SKM-1 treated with dmso at 0.1 percent for 144 hours (cell line): ENCODE results near the gene INPP5D.
"Not testable (repeated sequence)": the region's sequence is repeated elsewhere in the genome, so short reads cannot be mapped to it uniquely, and the experiment has no call there.

Experiments used
- DNase-seq: peaks from one replicate; lab custom pipeline; 2025; ENCODE audit not compliant: unreplicated experiment; lab: John Stamatoyannopoulos, UW

INPP5D gene

DNA sequence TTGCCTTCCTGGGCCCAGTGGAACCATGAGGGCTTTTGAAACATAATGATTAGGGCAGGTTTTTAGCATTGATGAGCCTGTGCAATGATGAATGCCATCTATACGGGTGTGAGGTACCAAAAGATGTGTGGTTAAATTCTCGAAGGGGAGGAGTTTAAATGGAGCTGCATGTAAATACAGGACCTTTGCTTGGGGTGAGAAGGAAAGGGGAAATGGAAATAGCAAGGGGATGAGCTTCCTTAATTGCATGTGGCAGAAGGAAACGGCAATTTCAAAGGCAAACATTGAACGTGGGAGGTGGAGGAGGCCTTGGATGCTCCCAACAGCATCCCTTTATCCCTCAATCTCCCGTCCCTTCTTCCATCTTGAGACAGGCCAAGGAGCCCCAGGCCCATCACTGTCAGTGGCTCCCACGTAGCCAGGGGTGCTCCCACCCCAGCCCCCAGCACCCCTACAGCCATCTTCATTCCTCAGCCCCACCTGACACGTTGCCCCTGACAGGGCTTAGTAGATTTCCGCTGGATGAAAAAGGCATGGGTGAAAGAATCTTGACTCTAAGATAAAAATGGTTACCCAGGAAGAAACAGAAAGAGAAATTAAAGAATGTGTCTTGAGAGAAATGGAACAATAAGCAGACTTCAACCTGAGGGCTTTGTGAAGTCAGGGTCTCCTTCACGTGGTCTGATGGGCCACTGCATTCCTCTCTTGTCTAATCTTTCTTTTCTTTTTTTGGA lies 32.5 kb downstream of the INPP5D start:
- peak; percentile 84 for DNase-seq

- DNase-seq = no peak
Observed at GRCh38 chr2:233093166-233093448, 33.0 kb downstream of the INPP5D start.

DNA sequence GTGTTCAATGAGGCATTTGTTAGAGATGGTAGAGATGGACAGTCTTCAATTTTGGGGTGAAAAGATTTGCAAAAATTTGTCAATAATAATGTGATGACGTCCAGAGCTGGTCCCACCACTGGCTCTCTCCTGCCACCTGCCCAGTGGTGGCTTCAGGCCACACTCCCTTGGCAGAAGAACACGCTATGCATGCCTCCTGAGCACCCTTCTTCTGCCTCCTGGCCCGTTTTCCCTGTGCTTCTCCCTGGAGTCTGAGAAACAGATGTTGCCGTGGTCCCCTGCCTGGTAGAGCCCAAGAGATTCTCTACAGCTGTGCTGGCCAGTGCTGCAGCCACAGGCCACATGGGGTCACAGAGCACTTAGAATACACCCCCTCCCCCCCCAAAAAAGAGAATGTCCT lies 33.6 kb downstream of the INPP5D start:
- DNase-seq = no peak

DNA sequence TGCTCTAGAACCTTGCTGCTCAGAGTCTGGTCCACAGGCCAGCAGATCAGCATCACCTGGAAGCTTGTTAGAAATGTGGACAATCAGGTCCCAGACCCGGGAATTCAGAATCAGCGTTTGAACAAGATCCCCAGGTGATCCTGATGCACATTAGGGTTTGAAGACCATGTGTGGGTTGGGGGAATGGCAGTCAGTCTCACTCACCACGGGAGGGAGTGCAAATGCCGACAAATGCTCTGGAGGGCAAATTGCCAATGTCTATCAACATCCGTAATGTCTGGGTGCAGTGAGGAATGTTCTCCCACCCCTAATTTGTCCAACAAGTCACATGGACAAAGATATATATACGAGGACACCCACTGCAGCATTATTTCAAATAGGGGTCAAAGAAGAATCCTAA lies 34.5 kb downstream of the INPP5D start:
- DNase-seq = no peak

DNA sequence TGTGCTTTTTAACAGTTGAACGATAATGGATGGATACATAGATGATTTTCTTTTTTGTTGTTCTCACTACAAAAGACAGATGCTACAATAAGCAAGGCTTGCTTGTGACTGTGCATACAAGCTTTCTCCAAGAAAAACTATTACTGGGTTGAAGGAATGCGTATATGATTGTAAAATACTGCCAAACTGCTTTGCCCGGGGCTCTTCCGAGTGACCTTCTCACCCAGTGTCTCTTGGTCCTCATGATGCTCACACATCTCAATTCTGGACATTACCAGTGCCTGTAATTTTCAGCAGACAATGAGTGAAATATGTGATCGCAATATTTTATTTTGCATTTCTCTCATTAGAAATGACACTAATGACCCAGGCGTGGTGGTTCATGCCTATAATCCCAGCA lies 35.9 kb downstream of the INPP5D start:
- no peak for DNase-seq

DNA sequence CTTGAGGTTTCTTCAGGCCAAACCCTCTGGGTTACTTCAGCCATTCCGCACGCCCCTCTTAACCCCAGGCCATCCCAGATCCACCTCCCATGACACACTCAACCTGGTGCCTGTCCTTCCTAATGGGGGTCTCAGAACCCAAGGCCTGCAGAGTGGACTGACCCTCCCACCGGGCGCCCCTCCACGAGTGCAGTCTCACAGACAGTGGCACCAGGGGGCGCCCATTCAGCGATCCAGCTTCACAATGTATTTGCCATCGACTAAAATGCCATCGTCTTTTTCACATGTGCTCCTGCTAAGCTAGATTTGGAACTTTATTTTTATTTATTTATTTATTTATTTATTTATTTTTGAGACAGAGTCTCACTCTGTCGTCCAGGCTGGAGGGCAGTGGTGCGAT lies 38.5 kb downstream of the INPP5D start:
- DNase-seq = no peak

GRCh38 chr2:233099820-233100191 lies 39.7 kb downstream of the INPP5D start:
- not testable (repeated sequence) for DNase-seq

DNA sequence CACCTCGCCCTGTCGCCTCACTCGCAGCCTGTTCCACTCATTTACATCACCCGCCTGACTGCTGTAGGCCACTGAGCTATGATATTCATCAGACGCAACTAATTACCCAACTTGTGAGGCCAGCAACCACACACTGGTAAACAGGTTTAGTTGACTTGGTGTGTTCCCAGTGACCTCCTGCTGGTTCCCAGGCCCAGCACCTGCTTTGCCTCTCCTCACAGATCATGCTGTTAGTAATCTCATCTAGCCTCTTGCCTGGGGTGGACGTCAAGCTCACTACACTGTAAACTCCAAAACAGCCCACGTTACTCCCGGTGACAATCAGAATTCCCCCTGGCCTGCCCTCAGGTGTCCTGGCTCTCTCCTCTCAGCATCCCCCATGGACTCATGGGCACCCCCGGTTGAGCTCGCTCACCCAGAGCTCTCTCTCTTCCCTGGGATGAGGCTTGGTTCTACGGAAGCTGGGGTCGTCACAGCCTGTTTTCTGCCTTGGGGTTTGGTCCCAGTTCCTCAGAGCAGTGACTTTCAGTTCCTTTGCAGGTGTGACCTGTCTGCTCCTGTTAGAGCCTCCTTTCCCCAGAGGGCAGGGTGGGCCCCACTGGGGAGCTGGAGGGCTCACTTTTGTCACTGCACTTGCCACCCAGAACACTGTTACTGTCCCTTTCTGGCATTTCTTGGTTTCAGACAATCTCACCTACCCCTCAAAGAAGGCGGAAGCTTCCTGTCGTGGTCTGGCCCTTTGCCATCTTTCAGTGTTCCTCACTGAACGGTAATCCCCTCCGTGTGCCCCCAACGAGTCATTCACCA lies 40.3 kb downstream of the INPP5D start:
- no peak for DNase-seq

GRCh38 chr2:233101141-233101540 lies 41.0 kb downstream of the INPP5D start:
- no peak for DNase-seq

DNA sequence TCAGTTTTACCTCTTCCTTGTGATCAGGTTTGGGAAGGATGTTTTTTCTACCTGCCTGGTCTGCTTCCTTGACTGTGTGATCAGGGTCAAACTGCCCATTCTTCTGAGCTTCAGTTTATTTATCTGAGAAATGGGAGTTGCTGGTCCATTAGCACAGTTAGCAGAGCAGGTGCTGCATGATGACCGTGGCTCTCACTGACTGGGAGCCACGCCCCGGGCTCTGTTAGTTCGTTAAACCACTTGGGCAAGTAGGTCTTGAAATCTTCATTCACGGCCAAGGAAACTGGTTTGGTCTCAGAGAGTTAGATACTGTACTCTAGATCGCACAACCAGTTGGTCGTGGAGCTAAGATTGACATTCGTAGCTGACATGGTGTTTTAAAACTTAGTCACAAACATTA lies 41.7 kb downstream of the INPP5D start:
- no peak for DNase-seq

DNA sequence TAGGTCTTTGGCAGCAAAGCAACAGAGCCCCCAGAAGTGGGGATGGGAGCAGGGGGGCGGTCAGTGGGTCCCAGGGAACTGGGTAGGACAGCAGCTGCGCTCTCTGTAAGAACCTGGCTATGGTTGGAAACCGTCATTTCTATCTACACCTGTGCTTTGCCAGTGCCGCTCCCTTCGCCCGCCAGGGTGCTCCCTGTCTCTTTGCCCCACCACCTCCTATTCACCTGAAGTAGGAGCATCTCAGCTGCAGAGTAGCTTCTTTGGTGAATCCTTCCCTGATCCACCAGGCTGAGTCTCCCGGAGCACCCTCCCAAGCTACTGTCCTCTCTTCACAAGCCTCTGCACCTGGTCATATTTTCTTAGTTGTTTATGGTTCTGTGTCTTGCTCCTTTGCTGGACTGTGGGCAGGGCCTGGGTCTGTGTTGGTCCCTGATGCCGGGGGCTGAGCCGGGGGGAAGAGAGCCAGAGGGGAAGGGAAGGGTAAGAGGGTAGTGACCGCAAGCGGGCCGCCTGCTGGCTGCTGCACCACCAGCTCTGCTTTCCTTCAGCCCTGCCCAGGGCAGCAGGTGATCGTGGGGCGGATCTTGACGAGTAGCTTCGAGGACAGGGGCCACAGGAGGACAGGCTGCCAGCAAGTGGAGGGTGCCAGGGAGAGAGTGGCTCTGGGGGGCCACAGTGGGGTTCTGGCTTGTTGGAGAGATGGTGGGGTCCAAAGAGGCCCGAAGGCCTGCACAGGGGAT lies 45.2 kb downstream of the INPP5D start:
- DNase-seq = no peak

DNA sequence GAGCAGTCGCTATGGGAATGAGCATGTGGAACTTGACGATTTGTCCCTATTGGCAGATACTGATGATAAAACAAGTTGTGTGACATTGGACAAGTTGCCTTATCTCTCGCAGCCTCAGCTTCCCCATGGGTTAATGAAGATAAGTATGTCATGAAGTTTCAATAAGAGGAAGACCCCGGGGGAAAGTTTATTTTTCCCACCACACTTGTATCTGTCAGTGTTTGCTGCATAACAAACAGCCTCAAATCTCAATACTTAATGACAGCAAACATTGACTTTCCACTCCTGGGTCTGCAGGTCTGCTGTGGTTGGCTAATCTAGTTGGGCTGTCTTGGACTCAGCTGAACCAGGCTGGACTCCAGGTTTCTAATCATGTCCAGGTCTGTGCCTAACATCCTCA lies 45.8 kb downstream of the INPP5D start:
- DNase-seq = no peak

DNA sequence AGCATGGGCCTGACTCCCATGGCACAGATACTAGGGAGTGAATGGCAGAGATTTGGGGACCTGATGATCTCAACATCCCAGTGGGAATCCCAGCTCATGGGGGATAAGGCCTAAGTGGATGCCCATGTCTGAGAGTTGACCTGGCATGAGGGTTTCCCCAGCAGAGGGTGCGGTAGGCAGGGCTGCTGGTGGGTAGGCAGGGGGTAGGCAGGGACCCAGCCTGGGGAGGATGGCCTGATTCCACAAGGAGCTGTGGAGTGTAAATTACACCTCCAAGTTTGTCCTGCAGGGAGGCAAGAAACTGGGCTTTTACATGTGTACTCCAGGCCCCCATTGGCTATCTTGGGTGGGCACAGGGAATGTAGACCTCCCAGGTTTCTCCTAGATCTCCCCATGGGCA lies 46.9 kb downstream of the INPP5D start:
- DNase-seq = no peak

- no peak for DNase-seq
Observed at GRCh38 chr2:233107831-233108300, 47.7 kb downstream of the INPP5D start.

GRCh38 chr2:233108611-233109490 lies 48.7 kb downstream of the INPP5D start:
- DNase-seq = no peak

- DNase-seq = no peak
Observed at GRCh38 chr2:233111427-233111826, 51.3 kb downstream of the INPP5D start.

GRCh38 chr2:233112329-233112728 lies 52.2 kb downstream of the INPP5D start:
- DNase-seq = no peak

DNA sequence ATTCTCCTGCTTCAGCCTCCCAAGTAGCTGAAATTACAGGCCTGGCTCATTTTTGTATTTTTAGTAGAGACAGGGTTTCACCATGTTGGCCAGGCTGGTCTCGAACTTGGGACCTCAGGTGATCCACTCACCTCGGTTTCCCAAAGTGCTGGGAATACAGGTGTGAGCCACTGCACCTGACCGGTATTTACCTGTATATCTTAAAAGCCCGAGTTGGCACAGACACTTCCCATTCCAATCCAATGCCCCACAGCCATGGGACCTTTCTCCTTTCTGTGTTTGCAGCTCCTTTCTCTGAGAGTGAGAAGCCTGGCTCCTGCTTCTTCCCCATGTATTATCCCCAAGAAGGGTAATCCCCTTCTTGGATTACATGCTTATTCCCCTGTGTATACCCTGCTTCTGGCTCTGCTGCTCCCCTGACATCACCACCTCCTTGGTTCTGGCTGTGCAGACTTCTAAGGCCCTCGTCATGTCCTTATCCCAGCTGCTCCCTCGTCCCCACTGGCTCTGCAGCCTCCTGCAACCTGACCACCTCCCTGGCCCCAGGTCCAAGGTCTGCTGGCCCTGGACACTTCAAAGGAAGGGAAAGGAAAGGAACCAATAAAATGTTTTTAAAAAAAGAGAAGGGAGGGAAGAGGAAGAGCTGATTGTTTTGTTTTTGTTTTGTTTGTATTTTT lies 52.8 kb downstream of the INPP5D start:
- no peak for DNase-seq

DNA sequence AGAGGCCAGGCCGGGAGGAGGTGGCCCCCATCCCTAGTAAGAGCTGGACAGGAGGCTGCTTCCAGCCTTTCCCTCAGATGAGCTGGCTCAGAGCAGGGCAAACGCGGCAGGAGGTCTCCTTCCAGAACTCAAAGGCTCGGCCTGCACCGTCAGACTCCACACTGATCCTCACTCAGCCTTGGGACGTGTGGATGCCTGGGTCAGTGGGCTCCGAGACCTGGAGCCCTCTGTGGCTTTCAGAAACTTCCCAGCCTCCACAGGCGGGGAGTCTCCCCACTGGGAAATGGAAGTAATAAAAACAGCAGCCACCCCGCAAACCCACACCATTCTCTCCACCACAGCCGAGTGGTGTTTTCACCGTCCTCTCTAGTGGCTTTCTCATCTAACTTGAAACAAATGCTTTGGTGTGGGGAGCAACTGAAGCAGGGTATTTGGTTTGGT lies 54.3 kb downstream of the INPP5D start:
- no peak for DNase-seq

GRCh38 chr2:233115121-233115520 lies 55.0 kb downstream of the INPP5D start:
- DNase-seq = no peak
